SU-DHL-6 (cell line): ENCODE data around the gene LRFN5.

Experiments used
- H2AFZ ChIP-seq: fragments of 200-600 bp; sonication (generic); 2 replicates; pipeline ENCODE4 v1.6.1; 2014; ENCODE audit warnings: low read depth, mild to moderate bottlenecking, moderate library complexity, mixed read lengths, antibody characterized with exemption, low read length; ENCODE audit not compliant: severe bottlenecking
- H3F3A ChIP-seq: fragments of 200-600 bp; shearing (Covaris generic); 2 replicates; pipeline ENCODE4 v1.6.0; 2016; ENCODE audit warnings: antibody characterized with exemption, mild to moderate bottlenecking; ENCODE audit not compliant: insufficient read depth
- H3K27ac ChIP-seq: fragments of 200-600 bp; sonication (generic); 2 replicates; pipeline ENCODE4 v1.5.1; 2016; ENCODE audit warnings: low read depth, mild to moderate bottlenecking, low read length, moderate library complexity, mixed read lengths
- H3K27me3 ChIP-seq: fragments of 200-600 bp; sonication (generic), shearing (Covaris generic); 2 replicates; pipeline ENCODE4 v1.6.0; 2014; ENCODE audit warnings: mild to moderate bottlenecking, low read length
- H3K36me3 ChIP-seq: fragments of 200-600 bp; sonication (generic); 2 replicates; pipeline ENCODE4 v1.6.1; 2014; ENCODE audit warnings: mild to moderate bottlenecking, low read length, mixed read lengths
- H3K4me2 ChIP-seq: fragments of 300-600, 200-600 bp; shearing (Covaris generic), sonication (generic); 2 replicates; pipeline ENCODE4 v1.6.0; 2014; ENCODE audit warnings: low read length, low read depth, mild to moderate bottlenecking; ENCODE audit not compliant: poor library complexity, severe bottlenecking
- H3K4me3 ChIP-seq: fragments of 200-600 bp; sonication (generic); 2 replicates; pipeline ENCODE4 v1.5.1; 2014; ENCODE audit warnings: antibody characterized with exemption, low read length, mild to moderate bottlenecking, mixed read lengths; ENCODE audit not compliant: insufficient read depth, poor library complexity, severe bottlenecking
- H3K79me2 ChIP-seq: fragments of 200-600 bp; sonication (generic); 2 replicates; pipeline ENCODE4 v1.6.1; 2014; ENCODE audit warnings: mild to moderate bottlenecking, low read length, moderate library complexity; ENCODE audit not compliant: insufficient read depth
- H3K9ac ChIP-seq: fragments of 200-600 bp; sonication (generic); 2 replicates; pipeline ENCODE4 v1.7.0; 2014; ENCODE audit warnings: mild to moderate bottlenecking, low read length
- H3K9me2 ChIP-seq: fragments of 200-600 bp; sonication (generic); replicated peaks from 2 replicates; pipeline ENCODE4 v1.6.1; 2014; ENCODE audit warnings: low read length; ENCODE audit not compliant: insufficient read depth
- H3K9me3 ChIP-seq: fragments of 200-600 bp; sonication (generic); 2 replicates; pipeline ENCODE4 v1.6.1; 2014; ENCODE audit warnings: low read length, mixed read lengths; ENCODE audit not compliant: insufficient read depth
- H4K20me1 ChIP-seq: fragments of 200-600 bp; sonication (generic); 2 replicates; pipeline ENCODE4 v1.6.1; 2014; ENCODE audit warnings: low read depth, mild to moderate bottlenecking, antibody characterized with exemption, low read length, moderate library complexity, mixed read lengths
- CTCF ChIP-seq: fragments of 200-600 bp; sonication (generic); IDR thresholded peaks from one replicate; pipeline ENCODE4 v1.5.1; 2017; ENCODE audit warnings: antibody characterized with exemption, mild to moderate bottlenecking, low read length, moderate library complexity; ENCODE audit not compliant: insufficient read depth, poor library complexity, severe bottlenecking
- EZH2phosphoT487 ChIP-seq: fragments of 200-600 bp; sonication (generic), shearing (Covaris generic); conservative IDR thresholded peaks from 2 replicates; pipeline ENCODE4 v1.6.1; 2018; ENCODE audit warnings: mild to moderate bottlenecking, antibody characterized with exemption, low read length, moderate library complexity, mixed read lengths

Gene LRFN5

GRCh38 chr14:41950428-41951151 is 343.9 kb downstream of the LRFN5 start:
- Histone ChIP-seq H3K4me2 (no peak overlapping the region), H3K9me2 (no peaks in the 10 kb centered on the region), H3K27me3 (no peaks in the 10 kb centered on the region), H2AFZ (no peak overlapping the region), H3K4me3 (no peak overlapping the region), H3K36me3 (no peaks in the 10 kb centered on the region), H3K9ac (no peak overlapping the region), H3K9me3 (peaks cover 6% of the 10 kb centered on the region; the same call in 1 of the 2 replicates), H4K20me1 (no peaks in the 10 kb centered on the region), H3K79me2 (no peaks in the 10 kb centered on the region), H3K27ac (no peak overlapping the region), H3F3A (no peaks in the 10 kb centered on the region)
- no peak for TF ChIP-seq EZH2phosphoT487
- TF ChIP-seq CTCF: no peak
